ENCODE data around the gene VRK1. TPM values are rescaled to one million over a fixed set of nuclear protein-coding genes. Genes with fewer than 3 reads are reported as not detected.
"Not testable (repeated sequence)": the region's sequence is repeated elsewhere in the genome, so short reads cannot be mapped to it uniquely, and the experiment has no call there.

The VRK1 gene
- total and polyA plus RNA-seq, 10 of the 15 experiments (the other 5 are each of a cell fraction or from before 2014, with no cell fraction given), result 50.9 to 137 (median 84.7) TPM

GRCh38 chr14:96881713-96882112 lies 84.5 kb downstream of the VRK1 start (continued):
- TF ChIP-seq CUX1 (IDR thresholded peaks at IDR 0.05; ENCODE audit: insufficient replicate concordance, low read depth, low read length) (no peak), RB1 (IDR thresholded peaks at IDR 0.05; ENCODE audit: borderline replicate concordance) (no peak), MTA3 (IDR thresholded peaks at IDR 0.05; ENCODE audit: borderline replicate concordance, low read length) (no peak), CHD1 (IDR thresholded peaks at IDR 0.05; ENCODE audit: low read depth, low read length) (no peak), ZBED1 (IDR thresholded peaks at IDR 0.05; ENCODE audit: borderline replicate concordance) (no peak), DPF2 (IDR thresholded peaks at IDR 0.05) (no peak), PRDM15 (CRISPR knock-in tag; IDR thresholded peaks at IDR 0.05) (no peak), ZZZ3 (IDR thresholded peaks at IDR 0.05; ENCODE audit: control insufficient read depth, insufficient read length, low read depth) (no peak), POLR2A (IDR thresholded peaks at IDR 0.05; ENCODE audit: low read depth, low read length) (no peak), MLLT1 (IDR thresholded peaks at IDR 0.05) (no peak), POU2F2 (IDR thresholded peaks at IDR 0.05; ENCODE audit: borderline replicate concordance, low read depth, low read length) (no peak), ESRRA (IDR thresholded peaks at IDR 0.05; ENCODE audit: low read length) (no peak)

- intact Hi-C loops (cut with micrococcal nuclease; ENCODE audit: unreplicated experiment); H2AFZ ChIP-seq (ENCODE audit: control insufficient read depth, low read depth, low read length); CTCF ChIA-PET; H3K27ac ChIP-seq (ENCODE audit: control insufficient read depth, insufficient read depth); in situ Hi-C loops (cut with MboI); BruUV-seq (replicated peaks); POLR2A ChIA-PET; H4K20me1 ChIP-seq (ENCODE audit: control insufficient read depth, insufficient read depth); DNase-seq (ENCODE audit: low read depth, low spot score); H3K9ac ChIP-seq (ENCODE audit: control insufficient read depth, insufficient read depth, low read length); H3K4me2 ChIP-seq (ENCODE audit: control insufficient read depth, insufficient read depth); H3K9me3 ChIP-seq (replicated peaks; ENCODE audit: control insufficient read depth, insufficient read depth, low read length); H3K27me3 ChIP-seq (replicated peaks in 1 of 2; ENCODE audit: control insufficient read depth in 2 of 2, insufficient read depth in 2 of 2, low read length in 1 of 2); FAIRE-seq; H3K79me2 ChIP-seq (ENCODE audit: control insufficient read depth, insufficient read depth, low read length); RAD21 ChIA-PET (ENCODE audit: unreplicated experiment); ATAC-seq; H3K36me3 ChIP-seq (ENCODE audit: control insufficient read depth in 2 of 2, insufficient read depth in 2 of 2, low read length in 1 of 2); H3K4me3 ChIP-seq: not testable (repeated sequence)
- 97% methylated on average over 5 of the region's 5 CpGs for WGBS (ENCODE audit: insufficient coverage, insufficient replicate concordance, low lambda C conversion rate, missing lambda C conversion rate)
- peaks cover 19% of the 10 kb centered on the region for H3K4me1 ChIP-seq (ENCODE audit: control insufficient read depth, insufficient read depth, low read length)
- SMC1A ChIA-PET (ENCODE audit: uncharacterized antibody, unreplicated experiment), result interaction anchor here (1.3 kb wide), 1 partner anchor 10 kb away, joined by 3 read pairs; no protein-coding TSS in a partner anchor
Measured at GRCh38 chr14:96883974-96884373, 86.8 kb downstream of the VRK1 start.

All from GM12878 (cell line).